LNCAP (cell line): ENCODE results near the gene DHODH.

Experiments
- CTCF ChIP-seq: fragments of 450-650 bp; IDR thresholded peaks from 2 replicates; pipeline ENCODE4 v1.5.1; 2017; ENCODE audit warnings: mild to moderate bottlenecking

The DHODH gene

GRCh38 chr16:72066747-72067146 lies 58.2 kb downstream of the DHODH start:
- peak; percentile 60 for TF ChIP-seq CTCF

- TF ChIP-seq CTCF: no peak
Observed at GRCh38 chr16:72068930-72069329, 60.4 kb downstream of the DHODH start.

GRCh38 chr16:72072514-72073342 lies 64.2 kb downstream of the DHODH start:
- TF ChIP-seq CTCF: no peak

- no peak for TF ChIP-seq CTCF
Observed at GRCh38 chr16:72073560-72074230, 65.2 kb downstream of the DHODH start.
